GM21825 (cell line): ENCODE results near the gene ASB1.
"Not testable (repeated sequence)": the region's sequence is repeated elsewhere in the genome, so short reads cannot be mapped to it uniquely, and the experiment has no call there.

ENCODE experiments used
- ATAC-seq: cut with Tn5 transposase; IDR thresholded peaks from one replicate; pipeline ENCODE4 v1.9.1; 2021; ENCODE audit warnings: mild to moderate bottlenecking, moderate library complexity; ENCODE audit not compliant: unreplicated experiment

ASB1 gene

GRCh38 chr2:238403632-238404405 lies 22.9 kb upstream of the ASB1 start:
- no peak for ATAC-seq

- ATAC-seq, result no peak
Measured at GRCh38 chr2:238404406-238405216, 22.1 kb upstream of the ASB1 start.

- not testable (repeated sequence) for ATAC-seq
Measured at GRCh38 chr2:238405217-238405555, 21.5 kb upstream of the ASB1 start.

- no peak for ATAC-seq
Measured at GRCh38 chr2:238406221-238406997, 20.3 kb upstream of the ASB1 start.

GRCh38 chr2:238406998-238407285 lies 19.8 kb upstream of the ASB1 start:
- ATAC-seq, result no peak

- ATAC-seq, result no peak
Measured at GRCh38 chr2:238407566-238407965, 19.2 kb upstream of the ASB1 start.

- no peak for ATAC-seq
Measured at GRCh38 chr2:238408615-238409340, 17.9 kb upstream of the ASB1 start.

GRCh38 chr2:238409341-238410199 lies 17.2 kb upstream of the ASB1 start:
- ATAC-seq, result no peak

- ATAC-seq, result no peak
Measured at GRCh38 chr2:238412067-238412767, 14.5 kb upstream of the ASB1 start.

- no peak for ATAC-seq
Measured at GRCh38 chr2:238413368-238413767, 13.4 kb upstream of the ASB1 start.

- ATAC-seq, result no peak
Measured at GRCh38 chr2:238415036-238415764, 11.5 kb upstream of the ASB1 start.

GRCh38 chr2:238415893-238416292 lies 10.8 kb upstream of the ASB1 start:
- no peak for ATAC-seq

- no peak for ATAC-seq
Measured at GRCh38 chr2:238418196-238418998, 8.3 kb upstream of the ASB1 start.

GRCh38 chr2:238418999-238419546 lies 7.7 kb upstream of the ASB1 start:
- no peak for ATAC-seq

- ATAC-seq, result no peak
Measured at GRCh38 chr2:238420442-238420841, 6.3 kb upstream of the ASB1 start.

GRCh38 chr2:238420878-238421694 lies 5.6 kb upstream of the ASB1 start:
- ATAC-seq, result no peak

- no peak for ATAC-seq
Measured at GRCh38 chr2:238421695-238422035, 5.1 kb upstream of the ASB1 start.
